ENCODE results near the gene IL18BP. TPM values are rescaled to one million over a fixed set of nuclear protein-coding genes. Genes with fewer than 3 reads are reported as not detected.

IL18BP gene
- total and polyA plus RNA-seq, 10 of the 15 experiments (the other 5 are each of a cell fraction or from before 2014, with no cell fraction given), result 2.6 to 18.1 (median 10.7) TPM

GRCh38 chr11:72014761-72015320 is 16.1 kb downstream of the IL18BP start:
- Histone ChIP-seq H3K4me1 (ENCODE audit: control insufficient read depth, insufficient read depth, low read length) (no peaks in the 10 kb centered on the region), H3K4me2 (ENCODE audit: control insufficient read depth, insufficient read depth) (no peak overlapping the region), H3K4me3 (no peak overlapping the region), H4K20me1 (ENCODE audit: control insufficient read depth, insufficient read depth) (0 out of 2 replicates have a peak, but pooled peaks cover 3% of the 10 kb centered on the region), H3K9ac (ENCODE audit: control insufficient read depth, insufficient read depth, low read length) (no peak overlapping the region), H3K9me3 (replicated peaks; ENCODE audit: control insufficient read depth, insufficient read depth, low read length) (no peaks in the 10 kb centered on the region), H3K36me3 (ENCODE audit: control insufficient read depth in 2 of 2, insufficient read depth in 2 of 2, low read length in 1 of 2) (peaks cover 47 to 68% of the 10 kb centered on the region in 2 experiments), H2AFZ (ENCODE audit: control insufficient read depth, low read depth, low read length) (no peak overlapping the region), H3K27ac (ENCODE audit: control insufficient read depth, insufficient read depth) (no peak overlapping the region), H3K79me2 (ENCODE audit: control insufficient read depth, insufficient read depth, low read length) (no peaks in the 10 kb centered on the region), H3K27me3 (replicated peaks in 1 of 2; ENCODE audit: control insufficient read depth in 2 of 2, insufficient read depth in 2 of 2, low read length in 1 of 2) (no peaks in the 10 kb centered on the region)
- POLR2A ChIA-PET, result no interaction called here
- TSS peak; percentile 74 for BruUV-seq (replicated peaks)
- TF ChIP-seq RBBP5 (conservative IDR thresholded peaks at IDR 0.05) (no peak), ZNF274 (IDR thresholded peaks at IDR 0.05; ENCODE audit: insufficient read depth, insufficient read length) (no peak), JUND (IDR thresholded peaks at IDR 0.05; ENCODE audit: low read depth, low read length) (no peak), RAD51 (IDR thresholded peaks at IDR 0.05) (no peak)
- no peak for FAIRE-seq
- SMC1A ChIA-PET (ENCODE audit: uncharacterized antibody, unreplicated experiment), result interaction anchor here (0.8 to 7.3 kb wide), 11 partner anchors 10 to 416 kb away, joined by 3 to 64 read pairs (median 4); partner anchors contain the start of gene IL18BP
- WGBS (ENCODE audit: insufficient coverage, insufficient replicate concordance, low lambda C conversion rate, missing lambda C conversion rate), result 95% methylated on average over 16 of the region's 16 CpGs
- no peak for DNase-seq (ENCODE audit: low read depth, low spot score)
- intact Hi-C loops (cut with micrococcal nuclease; ENCODE audit: unreplicated experiment), result loop anchor here (1.0 kb wide), 1 partner anchor 38 kb away; no protein-coding TSS in a partner anchor
- no peak for ATAC-seq
- in situ Hi-C loops (cut with MboI), result no loop called here
- RAD21 ChIA-PET (ENCODE audit: unreplicated experiment), result interaction anchor here (1.1 to 4.5 kb wide), 9 partner anchors 10 to 416 kb away, joined by 3 to 51 read pairs (median 5); partner anchors contain the start of genes RNF121 and XNDC1N
- CTCF ChIA-PET, result interaction anchor here (0.6 to 9.0 kb wide), 19 partner anchors 10 to 299 kb away, joined by 3 to 138 read pairs (median 4); partner anchors contain the start of genes IL18BP, RNF121 and XNDC1N

- CTCF ChIA-PET, result interaction anchor here (0.6 to 9.0 kb wide), 24 partner anchors 10 to 215 kb away, joined by 3 to 138 read pairs (median 4); partner anchors contain the start of genes IL18BP, RNF121 and XNDC1N
- BruUV-seq (replicated peaks), result no TSS peak
These were observed 16.9 kb downstream of the IL18BP start for GRCh38 chr11:72015511-72016061.

More at GRCh38 chr11:72015511-72016061, 16.9 kb downstream of the IL18BP start:
- Histone ChIP-seq H3K27ac (ENCODE audit: control insufficient read depth, insufficient read depth) (no peak overlapping the region), H4K20me1 (ENCODE audit: control insufficient read depth, insufficient read depth) (0 out of 2 replicates have a peak, but pooled peaks cover 3% of the 10 kb centered on the region), H3K79me2 (ENCODE audit: control insufficient read depth, insufficient read depth, low read length) (no peaks in the 10 kb centered on the region), H3K4me2 (ENCODE audit: control insufficient read depth, insufficient read depth) (no peak overlapping the region), H3K27me3 (replicated peaks in 1 of 2; ENCODE audit: control insufficient read depth in 2 of 2, insufficient read depth in 2 of 2, low read length in 1 of 2) (no peaks in the 10 kb centered on the region), H3K9me3 (replicated peaks; ENCODE audit: control insufficient read depth, insufficient read depth, low read length) (no peaks in the 10 kb centered on the region), H3K4me3 (no peak overlapping the region), H3K9ac (ENCODE audit: control insufficient read depth, insufficient read depth, low read length) (no peak overlapping the region), H3K36me3 (ENCODE audit: control insufficient read depth in 2 of 2, insufficient read depth in 2 of 2, low read length in 1 of 2) (peaks cover 54 to 70% of the 10 kb centered on the region in 2 experiments), H2AFZ (ENCODE audit: control insufficient read depth, low read depth, low read length) (no peak overlapping the region), H3K4me1 (ENCODE audit: control insufficient read depth, insufficient read depth, low read length) (no peaks in the 10 kb centered on the region)
- ATAC-seq (peak; percentile 65), DNase-seq (ENCODE audit: low read depth, low spot score) (no peak), FAIRE-seq (no peak)
- TF ChIP-seq CTCF (IDR thresholded peaks at IDR 0.05 in 2 of 3, conservative IDR thresholded peaks at IDR 0.05 in 1 of 3; ENCODE audit: control insufficient read depth in 2 of 3, extremely low read depth in 1 of 3, insufficient read depth in 1 of 3, low read depth in 3 of 3, low read length in 3 of 3) (peak; percentile 40 to 72 (median 62); a peak in 5 of 6 replicates), SMC3 (IDR thresholded peaks at IDR 0.05; ENCODE audit: borderline replicate concordance, low read length) (peak; percentile 62), SRF (IDR thresholded peaks at IDR 0.05; ENCODE audit: low read depth in 2 of 2, low read length in 2 of 2) (no peak), RAD21 (IDR thresholded peaks at IDR 0.05; ENCODE audit: insufficient read depth, low read depth, low read length) (peak; percentile 55), YY1 (IDR thresholded peaks at IDR 0.05; ENCODE audit: low read depth, low read length) (0 out of 2 replicates have a peak, but pooled peaks have one; percentile 29)
- in situ Hi-C loops (cut with MboI) (no loop called here), intact Hi-C loops (cut with micrococcal nuclease; ENCODE audit: unreplicated experiment) (loop anchor here (1.0 kb wide), 1 partner anchor 38 kb away; no protein-coding TSS in a partner anchor)
- ChIA-PET RAD21 (ENCODE audit: unreplicated experiment) (interaction anchor here (0.9 to 4.5 kb wide), 11 partner anchors 9 to 415 kb away, joined by 3 to 51 read pairs (median 5); partner anchors contain the start of genes RNF121 and XNDC1N), POLR2A (interaction anchor here (0.6 to 1.1 kb wide), 2 partner anchors 38 to 87 kb away, joined by 3 read pairs; partner anchors contain the start of gene XNDC1N), SMC1A (ENCODE audit: uncharacterized antibody, unreplicated experiment) (interaction anchor here (0.8 to 7.3 kb wide), 13 partner anchors 9 to 415 kb away, joined by 3 to 64 read pairs (median 5); partner anchors contain the start of gene IL18BP)
- 98% methylated on average over 10 of the region's 10 CpGs for WGBS (ENCODE audit: insufficient coverage, insufficient replicate concordance, low lambda C conversion rate, missing lambda C conversion rate)

All from GM12878 (cell line).